Neural progenitor cell (in vitro differentiated cells): ENCODE measurements around the gene KIAA0930. TPM values are rescaled to one million over a fixed set of nuclear protein-coding genes. Genes with fewer than 3 reads are reported as not detected.

Experiments used
- DNase-seq: peaks from one replicate; pipeline ENCODE4 v3.0.0-alpha.2; 2016; ENCODE audit warnings: low spot score
- H2AFZ ChIP-seq: fragments of 200-600 bp; sonication (generic); replicated peaks from 2 replicates; pipeline ENCODE4 v1.6.1; 2016; ENCODE audit warnings: antibody characterized with exemption
- H3F3A ChIP-seq: fragments of 200-600 bp; sonication (generic); 2 replicates; pipeline ENCODE4 v1.6.1; 2016; ENCODE audit warnings: antibody characterized with exemption, low read depth
- H3K27ac ChIP-seq: fragments of 200-600 bp; sonication (generic); 2 replicates; pipeline ENCODE4 v1.5.1; 2016; ENCODE audit warnings: mild to moderate bottlenecking
- H3K27me3 ChIP-seq: fragments of 200-600 bp; sonication (generic); 2 replicates; pipeline ENCODE4 v1.6.1; 2016; ENCODE audit warnings: mild to moderate bottlenecking, moderate library complexity
- H3K36me3 ChIP-seq: fragments of 200-600 bp; sonication (generic); 2 replicates; pipeline ENCODE4 v1.5.1; 2016
- H3K4me1 ChIP-seq: fragments of 200-600 bp; sonication (generic); 2 replicates; pipeline ENCODE4 v1.6.1; 2016; ENCODE audit warnings: mixed run types
- H3K4me2 ChIP-seq: fragments of 200-600 bp; sonication (generic); 2 replicates; pipeline ENCODE4 v1.6.1; 2016
- H3K4me3 ChIP-seq: fragments of 200-600 bp; sonication (generic); 2 replicates; pipeline ENCODE4 v1.5.1; 2016
- H3K79me2 ChIP-seq: fragments of 200-600 bp; sonication (generic); 2 replicates; pipeline ENCODE4 v1.6.1; 2016; ENCODE audit warnings: low read depth
- H3K9ac ChIP-seq: fragments of 200-600 bp; sonication (generic); 2 replicates; pipeline ENCODE4 v1.6.1; 2016
- H3K9me3 ChIP-seq: fragments of 200-600 bp; sonication (generic); 2 replicates; pipeline ENCODE4 v1.5.1; 2016; ENCODE audit warnings: low read depth
- H4K20me1 ChIP-seq: fragments of 200-600 bp; sonication (generic); 2 replicates; pipeline ENCODE4 v1.6.1; 2016; ENCODE audit warnings: low read depth
- H3K27ac Mint-ChIP-seq: 3 replicates; pipeline ENCODE4 v1.8.0; 2021; ENCODE audit warnings: mixed read lengths
- H3K27me3 Mint-ChIP-seq: 2 replicates; pipeline ENCODE4 v1.8.0; 2022; ENCODE audit warnings: low read depth, mild to moderate bottlenecking, inconsistent platforms, moderate library complexity, mixed read lengths; ENCODE audit not compliant: insufficient read depth
- H3K36me3 Mint-ChIP-seq: 3 replicates; pipeline ENCODE4 v1.8.0; 2021; ENCODE audit warnings: mixed read lengths
- H3K4me1 Mint-ChIP-seq: 3 replicates; pipeline ENCODE4 v1.8.0; 2021; ENCODE audit warnings: mixed read lengths
- H3K4me3 Mint-ChIP-seq: 3 replicates; pipeline ENCODE4 v1.8.0; 2021; ENCODE audit warnings: mild to moderate bottlenecking, moderate library complexity, mixed read lengths
- H3K9me3 Mint-ChIP-seq: 3 replicates; pipeline ENCODE4 v1.8.0; 2020; ENCODE audit warnings: mixed read lengths
- CTCF ChIP-seq: fragments of 200-600 bp; sonication (generic); IDR thresholded peaks from 2 replicates; pipeline ENCODE4 v1.5.1; 2017; ENCODE audit warnings: antibody characterized with exemption, mild to moderate bottlenecking
- EZH2 ChIP-seq: fragments of 200-600 bp; sonication (generic); IDR thresholded peaks from 2 replicates; pipeline ENCODE4 v1.6.1; 2017; ENCODE audit warnings: antibody characterized with exemption, mild to moderate bottlenecking, moderate library complexity
- EZH2phosphoT487 ChIP-seq: fragments of 200-600 bp; sonication (generic); IDR thresholded peaks from 2 replicates; pipeline ENCODE4 v1.6.1; 2017; ENCODE audit warnings: antibody characterized with exemption
- total RNA-seq: library from RNA; depleted of rRNA; stranded (reverse); fragments of >200 nt; gene quantifications from 2 replicates; pipeline ENCODE4 v1.2.3, GENCODE V29; 2015; ENCODE audit warnings: low replicate concordance

KIAA0930 gene
- total RNA-seq, 1 donor from 2014 or later = 15.0 TPM

GRCh38 chr22:45225732-45226502 is 14.8 kb downstream of the KIAA0930 start:
- Mint-ChIP-seq H3K4me1 (peaks cover 44% of the 10 kb centered on the region), H3K27me3 (no peaks in the 10 kb centered on the region), H3K9me3 (no peaks in the 10 kb centered on the region), H3K27ac (peak overlapping the region; percentile 77), H3K36me3 (no peaks in the 10 kb centered on the region), H3K4me3 (no peak overlapping the region)
- H3K9ac ChIP-seq = no peak overlapping the region
- no peak overlapping the region for H3K4me3 ChIP-seq
- TF ChIP-seq CTCF = no peak
- TF ChIP-seq EZH2 = no peak
- no peak for TF ChIP-seq EZH2phosphoT487
- H2AFZ ChIP-seq = no peak overlapping the region
- peak overlapping the region; percentile 42 for H3K4me2 ChIP-seq
- H3K36me3 ChIP-seq = no peaks in the 10 kb centered on the region
- H3K4me1 ChIP-seq = peaks cover 21% of the 10 kb centered on the region
- no peaks in the 10 kb centered on the region for H3K9me3 ChIP-seq
- H3K79me2 ChIP-seq = peaks cover 9% of the 10 kb centered on the region
- H3K27me3 ChIP-seq = no peaks in the 10 kb centered on the region
- no peak overlapping the region for H3K27ac ChIP-seq
- no peak for DNase-seq
- no peaks in the 10 kb centered on the region for H3F3A ChIP-seq
- peaks cover 27% of the 10 kb centered on the region for H4K20me1 ChIP-seq

- Histone ChIP-seq H3K9ac (no peak overlapping the region), H3K4me1 (peaks cover 21% of the 10 kb centered on the region), H4K20me1 (peaks cover 27% of the 10 kb centered on the region), H3K27ac (no peak overlapping the region), H3K27me3 (no peaks in the 10 kb centered on the region), H3K4me3 (no peak overlapping the region), H3K4me2 (peak overlapping the region; percentile 42), H3K9me3 (no peaks in the 10 kb centered on the region), H3K36me3 (no peaks in the 10 kb centered on the region), H3F3A (no peaks in the 10 kb centered on the region), H2AFZ (no peak overlapping the region), H3K79me2 (peaks cover 9% of the 10 kb centered on the region)
- no peak for DNase-seq
- no peaks in the 10 kb centered on the region for H3K9me3 Mint-ChIP-seq
- H3K36me3 Mint-ChIP-seq = no peaks in the 10 kb centered on the region
- TF ChIP-seq CTCF = no peak
- TF ChIP-seq EZH2phosphoT487 = no peak
- TF ChIP-seq EZH2 = no peak
- peak overlapping the region; percentile 25 for H3K27ac Mint-ChIP-seq
- peaks cover 46% of the 10 kb centered on the region for H3K4me1 Mint-ChIP-seq
- H3K4me3 Mint-ChIP-seq = no peak overlapping the region
- no peaks in the 10 kb centered on the region for H3K27me3 Mint-ChIP-seq
Observed at GRCh38 chr22:45224988-45225731, 15.5 kb downstream of the KIAA0930 start.

GRCh38 chr22:45224331-45224730 is 16.4 kb downstream of the KIAA0930 start:
- Mint-ChIP-seq H3K4me3 (no peak overlapping the region), H3K27ac (peak overlapping the region; percentile 6)

More at GRCh38 chr22:45224331-45224730, 16.4 kb downstream of the KIAA0930 start:
- no peak overlapping the region for H2AFZ ChIP-seq
- no peaks in the 10 kb centered on the region for H3F3A ChIP-seq
- peaks cover 9% of the 10 kb centered on the region for H3K79me2 ChIP-seq
- no peak overlapping the region for H3K27ac ChIP-seq
- H3K9me3 ChIP-seq = no peaks in the 10 kb centered on the region
- no peak overlapping the region for H3K9ac ChIP-seq
- Mint-ChIP-seq H3K27me3 (no peaks in the 10 kb centered on the region), H3K36me3 (no peaks in the 10 kb centered on the region), H3K9me3 (no peaks in the 10 kb centered on the region), H3K4me1 (peaks cover 47% of the 10 kb centered on the region)
- H3K4me2 ChIP-seq = no peak overlapping the region
- peaks cover 21% of the 10 kb centered on the region for H3K4me1 ChIP-seq
- peaks cover 32% of the 10 kb centered on the region for H4K20me1 ChIP-seq
- no peak overlapping the region for H3K4me3 ChIP-seq
- no peaks in the 10 kb centered on the region for H3K36me3 ChIP-seq
- no peak for DNase-seq
- H3K27me3 ChIP-seq = no peaks in the 10 kb centered on the region
- TF ChIP-seq EZH2 (no peak), CTCF (no peak), EZH2phosphoT487 (no peak)
